HCT116 (cell line): ENCODE results near the gene MZB1. TPM values are rescaled to one million over a fixed set of nuclear protein-coding genes. Genes with fewer than 3 reads are reported as not detected.

Experiments
- ATAC-seq: fragments of 200-7000 bp; cut with Tn5 transposase; 2 replicates; pipeline ENCODE4 v1.9.1; 2020; ENCODE audit warnings: mild to moderate bottlenecking, moderate library complexity
- BruUV-seq: library from RNA; stranded (reverse); fragments of 400-500 nt; replicated peaks from 2 replicates; lab custom pipeline; 2021; lab: Mats Ljungman, UMichigan
- CTCF ChIA-PET: fragments of 300-600 bp; sonication (Branson Sonifier 250); formaldehyde crosslinking; loops from one replicate; lab custom pipeline; 2021; ENCODE audit warnings: antibody characterized with exemption; lab: Charles Lee
- POLR2A ChIA-PET: fragments of 300-600, 350-600 bp; sonication (Branson Sonifier 250); formaldehyde crosslinking; loops from one replicate; lab custom pipeline; 2021; ENCODE audit warnings: antibody characterized with exemption; lab: Charles Lee
- RAD21 ChIA-PET, 2 experiments: fragments of 300-600 bp; sonication (Branson Sonifier 250); formaldehyde crosslinking; loops; one replicate each; lab custom pipeline; 2023; ENCODE audit warnings: low total read pairs in 2 of 2; ENCODE audit not compliant: uncharacterized antibody in 2 of 2, unreplicated experiment in 2 of 2, low non-redundant PET in 1 of 2; lab: Charles Lee
- DNase-seq: peaks from one replicate; pipeline ENCODE4 v3.0.0-alpha.2; 2010; ENCODE audit warnings: low read depth, low spot score
- H2AFZ ChIP-seq: fragments of 200-600 bp; shearing (Covaris generic), sonication (generic); 2 replicates; pipeline ENCODE4 v1.6.1; 2017; ENCODE audit warnings: low read depth, mixed run types, mixed read lengths, antibody characterized with exemption, low read length; ENCODE audit not compliant: poor library complexity, severe bottlenecking
- H3K27ac ChIP-seq: 2 replicates; pipeline ENCODE4 v1.5.1; 2012; ENCODE audit warnings: low read depth, low read length
- H3K27me3 ChIP-seq: fragments of 200-600 bp; sonication (generic); 2 replicates; pipeline ENCODE4 v1.6.1; 2016; ENCODE audit warnings: mixed run types, low read length, mixed read lengths; ENCODE audit not compliant: insufficient read depth
- H3K36me3 ChIP-seq, 2 experiments: fragments of 200-500 bp in 1 of 2; fragments of 200-600 bp in 1 of 2; sonication (Bioruptor generic) in 1 of 2; sonication (generic) in 1 of 2; 2 replicates each; pipeline versions ENCODE4 v1.5.1 to v1.6.1; 2014 to 2016; ENCODE audit warnings: low read length in 2 of 2, inconsistent platforms in 1 of 2, mixed read lengths in 1 of 2, mixed run types in 1 of 2; ENCODE audit not compliant: insufficient read depth in 2 of 2, control insufficient read depth in 1 of 2
- H3K4me1 ChIP-seq, 2 experiments: fragments of 200-600 bp in 1 of 2; sonication (generic) in 1 of 2; 2 replicates each; pipeline versions ENCODE4 v1.5.1 to v1.6.1; 2012 to 2017; ENCODE audit warnings: low read length in 2 of 2, inconsistent platforms in 1 of 2, mild to moderate bottlenecking in 1 of 2, mixed read lengths in 1 of 2, mixed run types in 1 of 2, moderate library complexity in 1 of 2; ENCODE audit not compliant: insufficient read depth in 2 of 2, control insufficient read depth in 1 of 2
- H3K4me2 ChIP-seq: fragments of 200-600 bp; sonication (generic); 2 replicates; pipeline ENCODE4 v1.6.1; 2017; ENCODE audit warnings: mixed run types, low read length, mixed read lengths
- H3K4me3 ChIP-seq, 2 experiments: fragments of 200-600 bp in 1 of 2; sonication (generic) in 1 of 2; replicated peaks in 1 of 2; 2 replicates each; pipeline ENCODE4 v1.5.1; 2011 to 2016; ENCODE audit warnings: low read length in 2 of 2, control low read depth in 1 of 2, low read depth in 1 of 2, mild to moderate bottlenecking in 1 of 2, mixed read lengths in 1 of 2, mixed run types in 1 of 2
- H3K79me2 ChIP-seq: fragments of 200-600 bp; sonication (generic); 2 replicates; pipeline ENCODE4 v1.6.1; 2017; ENCODE audit warnings: mild to moderate bottlenecking, mixed run types, low read length, moderate library complexity, mixed read lengths; ENCODE audit not compliant: insufficient read depth
- H3K9ac ChIP-seq: fragments of 200-600 bp; sonication (generic); 2 replicates; pipeline ENCODE4 v1.6.1; 2016; ENCODE audit warnings: low read length, mixed read lengths
- H3K9me2 ChIP-seq: fragments of 200-600 bp; sonication (generic), shearing (Covaris generic); 2 replicates; pipeline ENCODE4 v1.6.1; 2017; ENCODE audit warnings: mixed run types, mild to moderate bottlenecking, moderate library complexity; ENCODE audit not compliant: insufficient read depth
- H3K9me3 ChIP-seq, 2 experiments: fragments of 200-500 bp in 1 of 2; fragments of 200-600 bp in 1 of 2; sonication (Bioruptor generic) in 1 of 2; sonication (generic) in 1 of 2; 2 replicates each; pipeline ENCODE4 v1.6.1; 2014 to 2017; ENCODE audit warnings: low read length in 2 of 2, mixed read lengths in 2 of 2, inconsistent platforms in 1 of 2, low read depth in 1 of 2, mild to moderate bottlenecking in 1 of 2, mixed run types in 1 of 2, moderate library complexity in 1 of 2; ENCODE audit not compliant: control insufficient read depth in 1 of 2, insufficient read depth in 1 of 2
- H4K20me1 ChIP-seq: fragments of 200-600 bp; sonication (generic), shearing (Covaris generic); 2 replicates; pipeline ENCODE4 v1.6.1; 2017; ENCODE audit warnings: mixed run types, mild to moderate bottlenecking, moderate library complexity; ENCODE audit not compliant: insufficient read depth
- CEBPB ChIP-seq: IDR thresholded peaks from 2 replicates; pipeline ENCODE4 v1.6.1; 2012; ENCODE audit warnings: low read depth
- ELF1 ChIP-seq: IDR thresholded peaks from 2 replicates; pipeline ENCODE4 v1.6.1; 2012; ENCODE audit warnings: low read depth, borderline replicate concordance
- EZH2 ChIP-seq: fragments of 200-600 bp; sonication (generic); IDR thresholded peaks from 2 replicates; pipeline ENCODE4 v1.6.1; 2017; ENCODE audit warnings: antibody characterized with exemption, mixed run types
- EZH2phosphoT487 ChIP-seq: fragments of 200-600 bp; IDR thresholded peaks from 2 replicates; pipeline ENCODE4 v1.6.1; 2018; ENCODE audit warnings: antibody characterized with exemption, borderline replicate concordance
- JUND ChIP-seq: IDR thresholded peaks from 2 replicates; pipeline ENCODE4 v1.6.1; 2012
- POLR2A ChIP-seq: IDR thresholded peaks from 2 replicates; pipeline ENCODE4 v1.7.0; 2011; ENCODE audit warnings: borderline replicate concordance; ENCODE audit not compliant: insufficient read depth, insufficient read length; ENCODE audit errors: extremely low read depth
- POLR2AphosphoS5 ChIP-seq: IDR thresholded peaks from 2 replicates; pipeline ENCODE4 v1.6.1; 2011; ENCODE audit warnings: mild to moderate bottlenecking, low read depth, low read length, moderate library complexity
- RAD21 ChIP-seq: IDR thresholded peaks from 2 replicates; pipeline ENCODE4 v1.6.1; 2012; ENCODE audit warnings: low read depth, mild to moderate bottlenecking
- SIN3A ChIP-seq: IDR thresholded peaks from 2 replicates; pipeline ENCODE4 v1.6.1; 2012; ENCODE audit warnings: low read depth
- SP1 ChIP-seq: IDR thresholded peaks from 2 replicates; pipeline ENCODE4 v1.6.1; 2012; ENCODE audit warnings: low read depth
- SRF ChIP-seq: IDR thresholded peaks from 2 replicates; pipeline ENCODE4 v1.6.1; 2012; ENCODE audit warnings: low read depth
- TCF7L2 ChIP-seq: IDR thresholded peaks from 2 replicates; pipeline ENCODE4 v1.7.0; 2011; ENCODE audit warnings: borderline replicate concordance, inconsistent platforms; ENCODE audit not compliant: insufficient read depth, insufficient read length; ENCODE audit errors: extremely low read depth
- ZFX ChIP-seq: fragments of 450-650 bp; IDR thresholded peaks from 2 replicates; pipeline ENCODE4 v1.6.1; 2017
- ZNF274 ChIP-seq: fragments of 200-500 bp; sonication (Bioruptor generic); IDR thresholded peaks from 2 replicates; pipeline ENCODE4 v1.6.1; 2014; ENCODE audit warnings: mild to moderate bottlenecking, low read depth, low read length, inconsistent platforms
- intact Hi-C: fragments of 100-400 bp; cut with micrococcal nuclease; formaldehyde crosslinking; loops from 2 replicates; pipeline ENCODE4 v1.10.0; 2022
- total RNA-seq: library from RNA; stranded (reverse); gene quantifications from one replicate; pipeline ENCODE4 v1.2.1, GENCODE V29; 2021; ENCODE audit not compliant: unreplicated experiment
- TF ChIP-seq, protein P1 (sequence below): IDR thresholded peaks from 2 replicates; pipeline ENCODE4 v1.6.1; 2012
- TF ChIP-seq, protein P2 (sequence below): IDR thresholded peaks from 2 replicates; pipeline ENCODE4 v1.6.1; 2011; ENCODE audit warnings: mild to moderate bottlenecking, low read length, moderate library complexity; ENCODE audit not compliant: insufficient replicate concordance; ENCODE audit errors: extremely low read depth
- TF ChIP-seq, protein P3 (sequence below): IDR thresholded peaks from 2 replicates; pipeline ENCODE4 v1.6.1; 2012; ENCODE audit warnings: low read depth
- TF ChIP-seq, protein P4 (sequence below), 3 experiments: fragments of 200-600 bp in 1 of 3; sonication (generic) in 1 of 3; IDR thresholded peaks in 2 of 3; conservative IDR thresholded peaks in 1 of 3; 2 replicates each; pipeline ENCODE4 v1.5.1; 2012 to 2017; ENCODE audit warnings: low read depth in 2 of 3, low read length in 2 of 3, antibody characterized with exemption in 1 of 3, borderline replicate concordance in 1 of 3, control low read depth in 1 of 3, mild to moderate bottlenecking in 1 of 3, mixed read lengths in 1 of 3, mixed run types in 1 of 3, moderate library complexity in 1 of 3; ENCODE audit not compliant: insufficient read depth in 1 of 3

Gene MZB1
- total RNA-seq, 1 experiment from 2014 or later = 0.81 TPM

DNA sequence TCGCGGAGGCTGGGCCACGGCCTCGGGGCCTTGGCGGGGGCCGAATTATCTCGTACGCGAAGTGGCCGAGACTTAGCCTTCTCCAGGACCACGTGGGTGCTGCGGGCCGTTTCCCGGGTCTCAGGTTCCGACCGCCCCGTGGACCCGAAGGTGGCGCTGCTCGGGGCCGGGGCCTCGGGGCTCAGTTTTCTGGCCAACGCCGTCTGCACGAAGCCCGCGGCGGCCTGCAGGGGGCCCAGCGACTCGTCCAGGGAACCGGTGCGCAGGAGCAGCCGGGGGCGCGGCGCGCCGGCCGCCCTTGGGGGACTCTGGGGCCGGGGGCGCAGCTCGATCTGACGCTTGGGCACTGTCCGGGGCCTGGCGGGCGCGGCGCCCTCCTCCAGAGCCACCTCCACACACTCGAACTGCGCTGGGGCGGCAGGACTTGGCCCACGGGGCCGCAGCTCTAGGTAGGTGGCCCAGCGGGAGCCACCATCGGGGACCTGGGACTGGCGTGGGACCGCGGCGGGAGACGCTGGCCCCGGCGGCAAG lies 4.5 kb upstream of the MZB1 start:
- H3K9me3 ChIP-seq = no peaks in the 10 kb centered on the region
- intact Hi-C loops = loop anchor here (5.0 kb wide), 1 partner anchor 817 kb away; the partner anchor contains the start of gene HSPA9
- RAD21 ChIA-PET = no interaction called here
- 0 out of 2 replicates have a peak overlapping the region, but pooled peaks have one; percentile 87 for H3K4me2 ChIP-seq
- H4K20me1 ChIP-seq = no peaks in the 10 kb centered on the region
- POLR2A ChIA-PET = no interaction called here
- H3K4me1 ChIP-seq = peaks cover 15 to 52% of the 10 kb centered on the region in 2 experiments
- no peak for DNase-seq
- no peak overlapping the region for H3K9ac ChIP-seq
- H2AFZ ChIP-seq = no peak overlapping the region
- no peaks in the 10 kb centered on the region for H3K36me3 ChIP-seq
- no TSS peak for BruUV-seq
- ATAC-seq = no peak
- TF ChIP-seq SIN3A (no peak), EZH2 (no peak), ELF1 (no peak), ZFX (no peak), SRF (no peak), JUND (no peak), TCF7L2 (no peak), RAD21 (no peak), ZNF274 (no peak), SP1 (no peak), CEBPB (no peak), EZH2phosphoT487 (no peak), POLR2A (no peak), POLR2AphosphoS5 (no peak)
- TF ChIP-seq, protein P1, sequence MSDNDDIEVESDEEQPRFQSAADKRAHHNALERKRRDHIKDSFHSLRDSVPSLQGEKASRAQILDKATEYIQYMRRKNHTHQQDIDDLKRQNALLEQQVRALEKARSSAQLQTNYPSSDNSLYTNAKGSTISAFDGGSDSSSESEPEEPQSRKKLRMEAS = no peak
- TF ChIP-seq, protein P2, sequence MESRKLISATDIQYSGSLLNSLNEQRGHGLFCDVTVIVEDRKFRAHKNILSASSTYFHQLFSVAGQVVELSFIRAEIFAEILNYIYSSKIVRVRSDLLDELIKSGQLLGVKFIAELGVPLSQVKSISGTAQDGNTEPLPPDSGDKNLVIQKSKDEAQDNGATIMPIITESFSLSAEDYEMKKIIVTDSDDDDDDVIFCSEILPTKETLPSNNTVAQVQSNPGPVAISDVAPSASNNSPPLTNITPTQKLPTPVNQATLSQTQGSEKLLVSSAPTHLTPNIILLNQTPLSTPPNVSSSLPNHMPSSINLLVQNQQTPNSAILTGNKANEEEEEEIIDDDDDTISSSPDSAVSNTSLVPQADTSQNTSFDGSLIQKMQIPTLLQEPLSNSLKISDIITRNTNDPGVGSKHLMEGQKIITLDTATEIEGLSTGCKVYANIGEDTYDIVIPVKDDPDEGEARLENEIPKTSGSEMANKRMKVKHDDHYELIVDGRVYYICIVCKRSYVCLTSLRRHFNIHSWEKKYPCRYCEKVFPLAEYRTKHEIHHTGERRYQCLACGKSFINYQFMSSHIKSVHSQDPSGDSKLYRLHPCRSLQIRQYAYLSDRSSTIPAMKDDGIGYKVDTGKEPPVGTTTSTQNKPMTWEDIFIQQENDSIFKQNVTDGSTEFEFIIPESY = no peak
- TF ChIP-seq, protein P3, sequence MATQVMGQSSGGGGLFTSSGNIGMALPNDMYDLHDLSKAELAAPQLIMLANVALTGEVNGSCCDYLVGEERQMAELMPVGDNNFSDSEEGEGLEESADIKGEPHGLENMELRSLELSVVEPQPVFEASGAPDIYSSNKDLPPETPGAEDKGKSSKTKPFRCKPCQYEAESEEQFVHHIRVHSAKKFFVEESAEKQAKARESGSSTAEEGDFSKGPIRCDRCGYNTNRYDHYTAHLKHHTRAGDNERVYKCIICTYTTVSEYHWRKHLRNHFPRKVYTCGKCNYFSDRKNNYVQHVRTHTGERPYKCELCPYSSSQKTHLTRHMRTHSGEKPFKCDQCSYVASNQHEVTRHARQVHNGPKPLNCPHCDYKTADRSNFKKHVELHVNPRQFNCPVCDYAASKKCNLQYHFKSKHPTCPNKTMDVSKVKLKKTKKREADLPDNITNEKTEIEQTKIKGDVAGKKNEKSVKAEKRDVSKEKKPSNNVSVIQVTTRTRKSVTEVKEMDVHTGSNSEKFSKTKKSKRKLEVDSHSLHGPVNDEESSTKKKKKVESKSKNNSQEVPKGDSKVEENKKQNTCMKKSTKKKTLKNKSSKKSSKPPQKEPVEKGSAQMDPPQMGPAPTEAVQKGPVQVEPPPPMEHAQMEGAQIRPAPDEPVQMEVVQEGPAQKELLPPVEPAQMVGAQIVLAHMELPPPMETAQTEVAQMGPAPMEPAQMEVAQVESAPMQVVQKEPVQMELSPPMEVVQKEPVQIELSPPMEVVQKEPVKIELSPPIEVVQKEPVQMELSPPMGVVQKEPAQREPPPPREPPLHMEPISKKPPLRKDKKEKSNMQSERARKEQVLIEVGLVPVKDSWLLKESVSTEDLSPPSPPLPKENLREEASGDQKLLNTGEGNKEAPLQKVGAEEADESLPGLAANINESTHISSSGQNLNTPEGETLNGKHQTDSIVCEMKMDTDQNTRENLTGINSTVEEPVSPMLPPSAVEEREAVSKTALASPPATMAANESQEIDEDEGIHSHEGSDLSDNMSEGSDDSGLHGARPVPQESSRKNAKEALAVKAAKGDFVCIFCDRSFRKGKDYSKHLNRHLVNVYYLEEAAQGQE = no peak
- TF ChIP-seq, protein P4, sequence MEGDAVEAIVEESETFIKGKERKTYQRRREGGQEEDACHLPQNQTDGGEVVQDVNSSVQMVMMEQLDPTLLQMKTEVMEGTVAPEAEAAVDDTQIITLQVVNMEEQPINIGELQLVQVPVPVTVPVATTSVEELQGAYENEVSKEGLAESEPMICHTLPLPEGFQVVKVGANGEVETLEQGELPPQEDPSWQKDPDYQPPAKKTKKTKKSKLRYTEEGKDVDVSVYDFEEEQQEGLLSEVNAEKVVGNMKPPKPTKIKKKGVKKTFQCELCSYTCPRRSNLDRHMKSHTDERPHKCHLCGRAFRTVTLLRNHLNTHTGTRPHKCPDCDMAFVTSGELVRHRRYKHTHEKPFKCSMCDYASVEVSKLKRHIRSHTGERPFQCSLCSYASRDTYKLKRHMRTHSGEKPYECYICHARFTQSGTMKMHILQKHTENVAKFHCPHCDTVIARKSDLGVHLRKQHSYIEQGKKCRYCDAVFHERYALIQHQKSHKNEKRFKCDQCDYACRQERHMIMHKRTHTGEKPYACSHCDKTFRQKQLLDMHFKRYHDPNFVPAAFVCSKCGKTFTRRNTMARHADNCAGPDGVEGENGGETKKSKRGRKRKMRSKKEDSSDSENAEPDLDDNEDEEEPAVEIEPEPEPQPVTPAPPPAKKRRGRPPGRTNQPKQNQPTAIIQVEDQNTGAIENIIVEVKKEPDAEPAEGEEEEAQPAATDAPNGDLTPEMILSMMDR (IDR thresholded peaks at IDR 0.05 in 2 of 3, conservative IDR thresholded peaks at IDR 0.05 in 1 of 3; ENCODE audit: borderline replicate concordance in 1 of 3, insufficient read depth in 1 of 3, low read depth in 2 of 3, low read length in 2 of 3) = no peak
- H3K27me3 ChIP-seq = no peaks in the 10 kb centered on the region
- H3K9me2 ChIP-seq = no peaks in the 10 kb centered on the region
- H3K4me3 ChIP-seq = no peak overlapping the region
- peak overlapping the region; percentile 82; the same call in 1 of the 2 replicates for H3K27ac ChIP-seq
- H3K79me2 ChIP-seq = peaks cover 8% of the 10 kb centered on the region; the same call in 1 of the 2 replicates
- CTCF ChIA-PET = no interaction called here
